H1 (cell line): ENCODE results near the gene OR6V1.

Source experiments
- CHD2 ChIP-seq: IDR thresholded peaks from 2 replicates; pipeline ENCODE4 v1.6.1; 2012; ENCODE audit warnings: low read length, improper control_type of control experiment
- CTCF ChIP-seq, 3 experiments: IDR thresholded peaks; 1 replicate in 2 of 3; 2 replicates in 1 of 3; pipeline versions ENCODE4 v1.5.1 to v1.6.1; 2011; ENCODE audit warnings: low read length in 3 of 3, mild to moderate bottlenecking in 3 of 3, inconsistent platforms in 2 of 3, low read depth in 1 of 3, moderate library complexity in 1 of 3; ENCODE audit not compliant: insufficient read depth in 1 of 3; ENCODE audit errors: control extremely low read depth in 1 of 3
- EP300 ChIP-seq, 2 experiments: IDR thresholded peaks; 1 replicate in 1 of 2; 2 replicates in 1 of 2; pipeline ENCODE4 v1.6.1; 2011 to 2012; ENCODE audit warnings: low read depth in 2 of 2, low read length in 2 of 2, mild to moderate bottlenecking in 2 of 2, borderline replicate concordance in 1 of 2, inconsistent platforms in 1 of 2, moderate library complexity in 1 of 2
- EZH2 ChIP-seq: fragments of 200-600 bp; sonication (generic); IDR thresholded peaks from 2 replicates; pipeline ENCODE4 v1.7.1; 2012; ENCODE audit warnings: low read depth, mild to moderate bottlenecking, moderate library complexity, low read length, inconsistent platforms; ENCODE audit not compliant: severe bottlenecking
- GABPA ChIP-seq: IDR thresholded peaks from 2 replicates; pipeline ENCODE4 v1.6.1; 2011; ENCODE audit warnings: mild to moderate bottlenecking, low read length, moderate library complexity, borderline replicate concordance; ENCODE audit not compliant: insufficient read depth
- JUND ChIP-seq: IDR thresholded peaks from 2 replicates; pipeline ENCODE4 v1.6.1; 2011; ENCODE audit warnings: mild to moderate bottlenecking, improper control_type of control experiment, low read length
- MAFK ChIP-seq: IDR thresholded peaks from 2 replicates; pipeline ENCODE4 v1.6.1; 2012; ENCODE audit warnings: low read depth, mild to moderate bottlenecking, improper control_type of control experiment, low read length
- MAX ChIP-seq: IDR thresholded peaks from 2 replicates; pipeline ENCODE4 v1.6.1; 2012; ENCODE audit warnings: inconsistent platforms
- PHF8 ChIP-seq: fragments of 200-600 bp; sonication (generic); conservative IDR thresholded peaks from 2 replicates; pipeline ENCODE4 v1.7.1; 2012; ENCODE audit warnings: low read depth, mild to moderate bottlenecking, inconsistent platforms, low read length, moderate library complexity
- POLR2A ChIP-seq, 2 experiments: IDR thresholded peaks; 1 replicate in 1 of 2; 2 replicates in 1 of 2; pipeline ENCODE4 v1.6.1; 2011; ENCODE audit warnings: low read depth in 2 of 2, low read length in 2 of 2, mild to moderate bottlenecking in 2 of 2; ENCODE audit errors: control extremely low read depth in 1 of 2
- POLR2AphosphoS5 ChIP-seq: IDR thresholded peaks from 2 replicates; pipeline ENCODE4 v1.6.1; 2011; ENCODE audit warnings: low read depth, low read length
- SP1 ChIP-seq: IDR thresholded peaks from 2 replicates; pipeline ENCODE4 v1.6.1; 2011; ENCODE audit warnings: low read depth, low read length
- TAF1 ChIP-seq: IDR thresholded peaks from 2 replicates; pipeline ENCODE4 v1.6.1; 2011; ENCODE audit warnings: mild to moderate bottlenecking, low read depth, low read length
- USF2 ChIP-seq: IDR thresholded peaks from 2 replicates; pipeline ENCODE4 v1.6.1; 2011; ENCODE audit warnings: low read length, improper control_type of control experiment

GRCh38 chr7:143018931-143019330 is 33.2 kb upstream of the OR6V1 start:
- no peak for TF ChIP-seq USF2
- no peak for TF ChIP-seq CHD2
- TF ChIP-seq EP300 (IDR thresholded peaks at IDR 0.05; ENCODE audit: borderline replicate concordance in 1 of 2, low read depth in 2 of 2, low read length in 2 of 2), result no peak
- no peak for TF ChIP-seq CTCF (IDR thresholded peaks at IDR 0.05; ENCODE audit: control extremely low read depth in 1 of 3, insufficient read depth in 1 of 3, low read depth in 1 of 3, low read length in 3 of 3)
- no peak for TF ChIP-seq TAF1
- TF ChIP-seq SP1, result no peak
- TF ChIP-seq PHF8, result no peak
- TF ChIP-seq MAX, result no peak
- TF ChIP-seq MAFK, result no peak
- no peak for TF ChIP-seq EZH2
- TF ChIP-seq POLR2AphosphoS5, result no peak
- no peak for TF ChIP-seq GABPA
- no peak for TF ChIP-seq POLR2A (IDR thresholded peaks at IDR 0.05; ENCODE audit: control extremely low read depth in 1 of 2, low read depth in 2 of 2, low read length in 2 of 2)
- no peak for TF ChIP-seq JUND
